GM12873 (cell line): ENCODE results near the gene FAM227A.

Experiments used
- TF ChIP-seq, protein P1 (sequence below): IDR thresholded peaks from 2 replicates; pipeline ENCODE4 v1.5.1; 2012; ENCODE audit warnings: low read depth, mild to moderate bottlenecking, moderate library complexity, low read length, control low read depth; ENCODE audit not compliant: insufficient read depth; ENCODE audit errors: missing control alignments

FAM227A gene

DNA sequence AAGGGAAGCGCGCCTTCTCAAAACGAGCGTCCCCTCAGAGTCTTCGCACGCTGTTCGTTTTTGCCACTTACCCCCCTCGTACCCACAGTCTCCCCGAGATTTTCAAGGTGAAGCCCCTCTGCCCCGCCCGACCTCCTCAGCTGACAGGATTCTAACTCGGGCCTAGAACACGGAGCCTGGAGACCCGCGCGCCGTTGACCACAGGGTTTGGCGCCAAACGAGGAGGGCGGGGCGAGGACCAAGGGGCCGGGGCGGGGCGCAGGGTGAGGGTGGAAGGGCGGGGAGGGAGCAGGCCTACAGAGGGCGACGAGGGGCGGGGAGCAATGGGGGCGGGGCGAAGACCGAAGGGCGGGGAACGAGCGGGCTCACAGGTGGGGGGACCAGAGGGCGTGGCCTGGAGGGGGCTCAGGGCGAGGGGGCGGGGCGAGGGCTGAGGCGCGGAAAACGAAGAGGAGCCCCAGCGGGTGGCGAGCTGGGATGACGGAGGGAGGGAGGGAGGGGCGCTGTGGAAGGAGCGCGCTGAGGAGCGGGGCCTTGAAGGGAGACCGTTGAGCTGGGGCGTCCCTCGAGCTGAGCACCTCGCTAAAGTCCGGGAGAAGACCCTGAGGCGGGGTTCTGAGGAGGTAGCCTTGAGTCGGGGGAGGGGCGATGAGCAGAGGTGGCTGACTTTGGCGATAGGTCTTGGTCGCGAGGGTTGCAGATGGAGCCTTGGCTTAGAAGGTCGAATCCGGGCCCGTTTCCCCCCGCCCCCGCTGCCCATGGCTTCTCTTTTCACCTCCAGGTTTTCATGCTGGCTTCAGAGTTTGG lies 86.0 kb downstream of the FAM227A start, which contains the start of gene DMC1:
Gene DMC1, minus strand, starts transcription at position 212 of the 807 bp plus-strand sequence. CDS start 1,927 bp downstream, outside the sequence.
- TF ChIP-seq, protein P1, sequence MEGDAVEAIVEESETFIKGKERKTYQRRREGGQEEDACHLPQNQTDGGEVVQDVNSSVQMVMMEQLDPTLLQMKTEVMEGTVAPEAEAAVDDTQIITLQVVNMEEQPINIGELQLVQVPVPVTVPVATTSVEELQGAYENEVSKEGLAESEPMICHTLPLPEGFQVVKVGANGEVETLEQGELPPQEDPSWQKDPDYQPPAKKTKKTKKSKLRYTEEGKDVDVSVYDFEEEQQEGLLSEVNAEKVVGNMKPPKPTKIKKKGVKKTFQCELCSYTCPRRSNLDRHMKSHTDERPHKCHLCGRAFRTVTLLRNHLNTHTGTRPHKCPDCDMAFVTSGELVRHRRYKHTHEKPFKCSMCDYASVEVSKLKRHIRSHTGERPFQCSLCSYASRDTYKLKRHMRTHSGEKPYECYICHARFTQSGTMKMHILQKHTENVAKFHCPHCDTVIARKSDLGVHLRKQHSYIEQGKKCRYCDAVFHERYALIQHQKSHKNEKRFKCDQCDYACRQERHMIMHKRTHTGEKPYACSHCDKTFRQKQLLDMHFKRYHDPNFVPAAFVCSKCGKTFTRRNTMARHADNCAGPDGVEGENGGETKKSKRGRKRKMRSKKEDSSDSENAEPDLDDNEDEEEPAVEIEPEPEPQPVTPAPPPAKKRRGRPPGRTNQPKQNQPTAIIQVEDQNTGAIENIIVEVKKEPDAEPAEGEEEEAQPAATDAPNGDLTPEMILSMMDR: no peak

DNA sequence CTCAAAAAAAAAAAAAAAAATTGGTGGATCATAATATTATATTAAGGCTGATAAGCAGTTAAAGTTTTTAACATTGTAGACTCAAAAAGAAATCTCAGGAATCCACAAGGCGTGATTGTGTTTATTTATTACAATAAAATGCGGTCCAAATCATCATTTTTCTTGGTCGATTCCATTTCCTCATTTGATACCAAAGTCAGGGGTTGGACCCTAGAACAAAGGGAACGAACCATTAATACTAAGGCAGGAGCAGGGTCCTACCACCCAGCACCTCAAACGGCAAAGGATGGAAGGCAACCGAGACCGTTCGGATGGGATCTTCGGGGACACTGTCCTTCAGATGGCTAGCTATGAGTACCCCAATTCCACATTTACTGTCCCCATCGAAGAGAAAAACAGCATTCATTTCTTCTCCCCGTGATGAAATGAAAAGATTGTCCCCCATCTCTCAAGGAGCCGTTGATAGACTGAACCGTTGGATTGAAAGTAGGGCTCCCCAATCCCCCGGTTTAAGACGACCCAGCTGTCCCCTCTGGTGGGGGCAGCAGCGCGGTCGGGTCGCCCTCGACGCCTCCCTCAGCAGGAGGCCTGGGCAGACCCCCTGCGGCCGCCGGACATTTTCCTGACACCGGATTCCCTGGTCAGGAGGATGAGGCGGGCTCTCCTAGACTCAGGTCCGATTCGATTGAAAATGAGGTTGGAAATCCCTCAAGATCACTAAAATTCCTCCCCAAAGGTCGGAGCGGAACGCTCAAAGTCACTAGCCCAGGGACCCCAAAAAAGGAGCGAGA lies 86.8 kb downstream of the FAM227A start:
- TF ChIP-seq, protein P1: no peak

DNA sequence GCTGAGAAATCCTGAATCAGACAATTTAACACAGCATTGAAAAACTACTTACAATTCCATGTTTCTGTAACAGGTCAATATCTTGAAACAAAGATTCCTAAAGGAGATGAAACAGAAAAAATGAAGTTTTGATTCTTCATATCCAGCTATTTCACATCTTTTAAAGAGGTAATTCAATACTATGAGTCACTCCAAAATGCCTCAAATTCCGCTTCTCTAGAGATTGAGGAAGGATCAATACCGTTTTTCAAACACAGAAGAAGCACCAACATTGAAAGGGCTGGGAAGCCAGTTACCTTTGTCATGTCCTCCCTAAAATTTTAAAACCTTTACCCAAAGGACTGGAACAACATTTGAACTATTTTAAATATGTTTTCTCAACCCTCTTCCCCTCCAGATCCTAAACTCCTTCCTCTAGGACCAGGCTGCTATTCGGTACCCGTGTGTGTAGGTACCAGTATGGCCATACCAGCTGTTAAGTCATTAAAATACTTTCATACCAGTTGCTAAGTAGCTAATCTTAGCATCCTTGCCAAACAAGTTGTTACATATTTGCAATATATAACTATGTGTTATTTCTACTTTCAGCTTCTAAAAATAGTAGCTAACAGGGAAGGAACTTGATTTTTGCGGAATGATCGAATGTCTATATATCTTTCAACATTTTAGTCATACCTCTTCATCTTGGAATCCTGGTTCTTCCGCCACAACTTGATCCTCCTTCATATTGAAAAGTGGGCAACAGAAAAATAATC lies 88.5 kb downstream of the FAM227A start:
- TF ChIP-seq, protein P1: no peak

DNA sequence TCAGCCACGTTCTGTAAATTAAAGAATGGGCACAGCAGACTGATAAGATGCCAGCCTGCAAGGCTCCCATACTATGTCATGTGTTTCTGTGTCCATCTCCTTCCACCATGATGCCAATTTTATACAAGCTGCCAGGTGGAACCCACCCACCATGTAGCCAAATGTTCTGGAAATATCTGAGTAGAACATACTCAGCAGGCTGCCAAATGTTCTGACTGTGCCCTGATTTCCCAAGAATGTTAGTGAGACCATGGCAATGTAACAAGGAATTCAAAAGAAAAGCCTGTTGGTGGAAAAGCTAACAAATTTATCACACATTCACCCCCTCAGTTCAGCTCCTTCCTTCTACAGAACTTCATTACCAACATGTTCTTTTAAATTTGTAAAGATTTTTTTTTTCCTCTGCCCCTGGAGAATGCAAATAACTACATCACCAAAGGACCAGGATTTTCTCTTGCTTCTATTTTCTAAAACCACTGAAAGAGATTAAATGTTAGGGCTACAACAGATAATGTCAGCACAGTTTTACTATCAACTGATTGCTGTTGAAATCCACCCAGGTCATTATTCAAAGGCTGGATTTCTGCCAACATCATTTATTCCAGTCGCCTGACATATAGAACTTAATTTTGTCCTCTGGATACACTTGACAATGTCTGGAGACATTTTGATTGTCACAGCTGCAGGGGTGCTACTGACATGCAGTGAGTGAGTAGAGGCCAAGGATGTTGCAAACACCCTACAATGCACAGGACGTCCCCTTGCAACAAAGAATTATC lies 89.3 kb downstream of the FAM227A start:
- TF ChIP-seq, protein P1: no peak

DNA sequence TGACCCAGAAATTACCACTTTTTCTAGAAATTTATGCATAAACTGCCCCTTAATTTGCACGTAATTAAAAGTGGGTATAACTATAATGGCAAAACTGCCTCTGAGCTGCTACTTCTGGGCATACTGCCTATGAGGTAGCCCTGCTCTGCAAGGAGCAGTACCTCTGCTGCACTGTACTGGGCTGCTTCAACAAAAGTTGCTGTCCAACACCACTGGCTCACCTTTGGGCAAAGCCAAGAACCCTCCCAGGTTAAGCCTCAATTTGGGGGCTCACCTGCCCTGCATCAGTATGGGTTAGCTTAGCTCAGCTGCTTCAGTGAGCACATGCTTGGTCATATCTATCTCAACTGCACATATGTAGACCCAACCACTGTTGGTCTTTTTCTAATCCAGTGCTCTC lies 90.8 kb downstream of the FAM227A start:
- TF ChIP-seq, protein P1: no peak

DNA sequence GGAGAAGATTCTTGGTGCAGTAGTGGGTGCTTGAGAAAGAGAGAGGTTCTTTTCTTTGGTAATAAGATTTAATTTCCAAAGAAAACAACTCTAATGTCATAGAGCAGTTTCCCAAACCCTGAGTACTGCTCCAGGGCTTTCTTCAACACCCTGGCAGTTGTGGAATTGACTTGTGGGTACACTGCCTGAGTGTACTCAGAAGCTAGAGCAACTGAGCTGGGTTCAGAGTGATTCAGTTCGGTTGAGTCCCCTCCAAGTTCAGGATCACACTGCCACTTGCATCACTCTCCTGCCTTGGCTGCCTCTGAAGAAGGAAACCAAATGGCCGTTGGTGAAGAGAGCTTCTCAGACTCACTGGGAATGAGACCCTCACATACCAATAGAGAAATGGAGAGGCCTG lies 91.5 kb downstream of the FAM227A start:
- TF ChIP-seq, protein P1: no peak

DNA sequence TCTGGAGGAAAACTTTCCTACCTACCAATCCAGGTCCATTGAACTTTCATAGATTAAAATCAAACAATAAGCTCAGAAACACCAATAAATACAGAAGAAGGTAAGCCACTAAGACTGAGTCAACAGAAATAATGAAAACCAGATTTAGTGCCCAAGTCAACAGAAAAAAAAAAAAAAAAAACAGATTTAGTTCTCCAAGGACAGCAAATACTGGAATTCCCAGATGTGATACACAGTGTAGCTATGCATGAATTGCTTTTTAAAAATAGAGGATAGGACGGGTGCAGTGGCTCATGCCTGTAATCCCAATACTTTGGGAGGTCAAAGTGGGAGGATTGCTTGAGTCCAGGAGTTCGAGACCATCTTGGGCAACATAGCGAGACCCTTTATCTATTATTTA lies 101.9 kb downstream of the FAM227A start:
- TF ChIP-seq, protein P1: no peak
